Heart left ventricle (tissue), 13 donors: ENCODE results near the gene PPP1R2.

Experiments
- CTCF ChIP-seq, 12 donors: fragments of 200-600 bp; sonication (generic) in 4 of 12; IDR thresholded peaks; one replicate each; pipeline versions ENCODE4 v1.5.0 to v1.8.0; 2018 to 2022; ENCODE audit warnings: antibody characterized with exemption in 12 of 12, mild to moderate bottlenecking in 5 of 12
- POLR2A ChIP-seq, 2 donors: fragments of 450-650 bp; IDR thresholded peaks; one replicate each; pipeline ENCODE4 v1.6.1; 2017; ENCODE audit warnings: antibody characterized with exemption in 2 of 2, mild to moderate bottlenecking in 2 of 2, moderate library complexity in 2 of 2
- donor health status: ischemic (EF 13 %, LVEDD 7.1; RV severe dilation, severe dysfunction).
- donor health status: DM: no; HTN: yes; CAD: no.
- donor health status: DM: no; HTN: no; CAD: no.
- donor health status: ischemic (EF 25% LVEDD 6.9; RV normal size, moderate dysfunction).
- donor health status: ischemic (EF 25% LVEDD 5.7; RV mildly dilated, moderate dysfunction).
- donor health status: ischemic (EF 35%, LVEDD 5.7; RV mildly dilated, moderate dysfunction).
- donor health status: nonischemic (EF 11% LVEDD 7.7; RV severe dilation, severe dysfunction).
- donor health status: DM: yes; HTN: yes; CAD: no.
- donor health status: PGD.
- donor health status: ischemic (EF 29% LVEDD 5.4; RV normal size, mild dysfunction).
- donor health status: nonischemic (EF 23%, LVEDD 6.1; RV moderate dilation, normal function).

GRCh38 chr3:195570344-195570743 is 27.2 kb upstream of the PPP1R2 start:
- TF ChIP-seq POLR2A (IDR thresholded peaks at IDR 0.05): no peak
- no peak for TF ChIP-seq CTCF (IDR thresholded peaks at IDR 0.05)
